ENCODE data around the gene TRUB1. TPM values are rescaled to one million over a fixed set of nuclear protein-coding genes. Genes with fewer than 3 reads are reported as not detected.

Gene TRUB1
- total RNA-seq, 1 donor from 2014 or later = 21.2 TPM

GRCh38 chr10:115004236-115004862, 66.4 kb downstream of the TRUB1 start:
- H3K9me3 Mint-ChIP-seq (ENCODE audit: low read depth) = peaks cover 4% of the 10 kb centered on the region
- H3K27ac Mint-ChIP-seq = no peak overlapping the region
- peaks cover 10% of the 10 kb centered on the region for H3K4me1 Mint-ChIP-seq (ENCODE audit: low read depth)
- H3K36me3 Mint-ChIP-seq (ENCODE audit: insufficient read depth) = no peaks in the 10 kb centered on the region
- H3K4me3 Mint-ChIP-seq (ENCODE audit: low read depth) = no peak overlapping the region
- no peak for TF ChIP-seq CTCF (IDR thresholded peaks at IDR 0.05; ENCODE audit: unreplicated experiment)
- no peak for DNase-seq (ENCODE audit: low spot score, unreplicated experiment)
- peaks cover 6% of the 10 kb centered on the region for H3K27me3 Mint-ChIP-seq

- no peak for DNase-seq (ENCODE audit: low spot score, unreplicated experiment)
- peaks cover 7% of the 10 kb centered on the region for H3K9me3 Mint-ChIP-seq (ENCODE audit: low read depth)
- no peak overlapping the region for H3K4me3 Mint-ChIP-seq (ENCODE audit: low read depth)
- H3K36me3 Mint-ChIP-seq (ENCODE audit: insufficient read depth) = no peaks in the 10 kb centered on the region
- TF ChIP-seq CTCF (IDR thresholded peaks at IDR 0.05; ENCODE audit: unreplicated experiment) = no peak
- no peak overlapping the region for H3K27ac Mint-ChIP-seq
- H3K27me3 Mint-ChIP-seq = peaks cover 6% of the 10 kb centered on the region
- peaks cover 12% of the 10 kb centered on the region for H3K4me1 Mint-ChIP-seq (ENCODE audit: low read depth)
These were observed 67.8 kb downstream of the TRUB1 start for GRCh38 chr10:115005771-115006170.

DNA sequence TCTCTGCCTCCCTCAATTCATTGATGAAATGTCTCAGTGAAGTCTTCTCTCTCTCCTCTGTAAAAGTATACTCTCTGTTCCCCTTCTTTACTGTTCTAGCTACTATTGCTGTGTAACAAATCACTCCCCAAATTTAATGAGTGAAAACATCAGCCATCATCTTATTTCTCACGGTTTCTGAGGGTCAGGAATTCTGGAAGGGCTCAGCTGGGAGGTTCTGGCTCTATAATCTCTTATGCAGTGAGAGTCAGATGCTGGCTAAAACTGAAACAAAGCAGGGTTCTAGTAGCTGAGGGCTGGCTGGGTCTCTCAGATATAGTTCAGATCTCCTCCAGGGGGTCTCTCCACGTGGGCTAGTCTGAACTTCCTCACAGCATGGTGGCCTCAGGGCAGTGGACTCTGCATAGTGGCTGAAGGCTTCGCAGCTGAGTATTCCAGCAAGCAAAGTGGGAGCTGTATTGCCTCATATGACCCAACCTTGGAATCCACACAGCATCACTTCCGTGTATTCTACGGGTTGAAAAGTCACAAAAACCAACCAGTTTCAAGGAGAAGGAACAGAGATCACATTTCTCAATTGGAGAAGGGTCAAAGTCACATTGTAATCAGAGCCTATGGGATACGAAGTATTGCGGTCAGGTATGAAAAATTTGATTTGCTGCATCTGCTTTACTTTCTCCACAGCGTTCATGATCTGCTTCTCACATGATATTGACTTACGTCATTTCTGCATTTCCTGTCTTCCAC, 80.4 kb downstream of the TRUB1 start:
- DNase-seq (ENCODE audit: low spot score, unreplicated experiment) = no peak
- Mint-ChIP-seq H3K36me3 (ENCODE audit: insufficient read depth) (no peaks in the 10 kb centered on the region), H3K9me3 (ENCODE audit: low read depth) (no peaks in the 10 kb centered on the region), H3K27ac (no peak overlapping the region), H3K4me1 (ENCODE audit: low read depth) (peaks cover 5% of the 10 kb centered on the region), H3K4me3 (ENCODE audit: low read depth) (no peak overlapping the region), H3K27me3 (peaks cover 41% of the 10 kb centered on the region)
- no peak for TF ChIP-seq CTCF (IDR thresholded peaks at IDR 0.05; ENCODE audit: unreplicated experiment)

- DNase-seq (ENCODE audit: low spot score, unreplicated experiment) = no peak
- peaks cover 53% of the 10 kb centered on the region for H3K27me3 Mint-ChIP-seq
- peaks cover 5% of the 10 kb centered on the region for H3K4me1 Mint-ChIP-seq (ENCODE audit: low read depth)
- H3K27ac Mint-ChIP-seq = no peak overlapping the region
- TF ChIP-seq CTCF (IDR thresholded peaks at IDR 0.05; ENCODE audit: unreplicated experiment) = no peak
- no peak overlapping the region for H3K4me3 Mint-ChIP-seq (ENCODE audit: low read depth)
- H3K9me3 Mint-ChIP-seq (ENCODE audit: low read depth) = no peaks in the 10 kb centered on the region
- no peaks in the 10 kb centered on the region for H3K36me3 Mint-ChIP-seq (ENCODE audit: insufficient read depth)
These were observed 82.5 kb downstream of the TRUB1 start for GRCh38 chr10:115020449-115020848.

GRCh38 chr10:115022733-115023132, 84.7 kb downstream of the TRUB1 start:
- no peaks in the 10 kb centered on the region for H3K9me3 Mint-ChIP-seq (ENCODE audit: low read depth)
- TF ChIP-seq CTCF (IDR thresholded peaks at IDR 0.05; ENCODE audit: unreplicated experiment) = no peak
- H3K4me3 Mint-ChIP-seq (ENCODE audit: low read depth) = no peak overlapping the region
- DNase-seq (ENCODE audit: low spot score, unreplicated experiment) = no peak
- peaks cover 5% of the 10 kb centered on the region for H3K4me1 Mint-ChIP-seq (ENCODE audit: low read depth)
- H3K27ac Mint-ChIP-seq = no peak overlapping the region
- peaks cover 43% of the 10 kb centered on the region for H3K27me3 Mint-ChIP-seq
- H3K36me3 Mint-ChIP-seq (ENCODE audit: insufficient read depth) = no peaks in the 10 kb centered on the region

Measured in progenitor cell of endocrine pancreas (in vitro differentiated cells).